Ascending aorta (tissue), 2 donors: Measurements from ENCODE around the gene AXL. TPM values are rescaled to one million over a fixed set of nuclear protein-coding genes. Genes with fewer than 3 reads are reported as not detected.

ENCODE experiments used
- DNase-seq, 2 donors: peaks; one replicate each; pipeline ENCODE4 v3.0.0-alpha.2; 2019; ENCODE audit warnings: low spot score in 2 of 2
- H3K27ac ChIP-seq, 2 donors: fragments of 200-600 bp; sonication (generic); one replicate each; pipeline ENCODE4 v1.5.1; 2016 to 2017; ENCODE audit warnings: mild to moderate bottlenecking in 1 of 2
- H3K27me3 ChIP-seq: fragments of 200-600 bp; sonication (generic); one replicate; pipeline ENCODE4 v1.5.1; 2017
- H3K36me3 ChIP-seq, 2 donors: fragments of 200-600 bp; sonication (generic); one replicate each; pipeline ENCODE4 v1.5.1; 2016
- H3K4me1 ChIP-seq, 2 donors: fragments of 200-600 bp; sonication (generic); one replicate each; pipeline ENCODE4 v1.5.1; 2016 to 2017; ENCODE audit warnings: mild to moderate bottlenecking in 1 of 2
- H3K4me3 ChIP-seq, 2 donors: fragments of 200-600 bp; sonication (generic); one replicate each; pipeline ENCODE4 v1.5.1; 2016 to 2017; ENCODE audit warnings: mild to moderate bottlenecking in 1 of 2
- H3K9me3 ChIP-seq, 2 donors: fragments of 200-600 bp; sonication (generic); one replicate each; pipeline ENCODE4 v1.5.1; 2016
- intact Hi-C: fragments of 100-400 bp; cut with DNase I; formaldehyde crosslinking; loops from one replicate; pipeline ENCODE4 v1.15.1; 2023
- total RNA-seq: library from RNA; depleted of rRNA; stranded (reverse); fragments of >200 nt; gene quantifications from one replicate; pipeline ENCODE4 v1.1.0, GENCODE V29; 2016
- TF ChIP-seq, protein P1 (sequence below), 3 experiments: fragments of 200-600 bp in 2 of 3; fragments of 450-650 bp in 1 of 3; sonication (generic) in 2 of 3; IDR thresholded peaks; one replicate each; pipeline ENCODE4 v1.5.1; 2016 to 2019; ENCODE audit warnings: antibody characterized with exemption in 3 of 3, mild to moderate bottlenecking in 1 of 3, moderate library complexity in 1 of 3

AXL gene
- total RNA-seq, 1 donor from 2014 or later = 122 TPM

DNA sequence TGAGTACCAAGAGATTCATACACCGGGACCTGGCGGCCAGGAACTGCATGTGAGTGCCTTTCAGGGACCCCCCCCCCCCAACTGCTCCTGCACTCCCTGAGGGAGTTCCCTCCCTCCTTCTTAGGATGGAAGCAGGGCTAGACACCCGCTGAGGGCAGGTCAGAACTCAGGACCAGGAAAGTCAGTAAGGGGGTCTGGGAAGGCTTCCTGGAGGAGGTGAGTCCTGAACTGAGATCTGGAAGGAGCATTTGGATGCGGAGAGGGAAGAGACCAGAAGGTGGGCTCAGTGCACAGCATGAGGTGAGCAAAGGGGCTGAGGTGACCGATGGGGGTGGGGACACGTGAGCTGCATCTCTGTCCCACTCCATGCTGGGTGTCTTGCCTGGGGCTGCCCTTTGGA lies 34.6 kb downstream of the AXL start:
- no peak overlapping the region for H3K27ac ChIP-seq
- H3K9me3 ChIP-seq = no peaks in the 10 kb centered on the region
- TF ChIP-seq, protein P1, sequence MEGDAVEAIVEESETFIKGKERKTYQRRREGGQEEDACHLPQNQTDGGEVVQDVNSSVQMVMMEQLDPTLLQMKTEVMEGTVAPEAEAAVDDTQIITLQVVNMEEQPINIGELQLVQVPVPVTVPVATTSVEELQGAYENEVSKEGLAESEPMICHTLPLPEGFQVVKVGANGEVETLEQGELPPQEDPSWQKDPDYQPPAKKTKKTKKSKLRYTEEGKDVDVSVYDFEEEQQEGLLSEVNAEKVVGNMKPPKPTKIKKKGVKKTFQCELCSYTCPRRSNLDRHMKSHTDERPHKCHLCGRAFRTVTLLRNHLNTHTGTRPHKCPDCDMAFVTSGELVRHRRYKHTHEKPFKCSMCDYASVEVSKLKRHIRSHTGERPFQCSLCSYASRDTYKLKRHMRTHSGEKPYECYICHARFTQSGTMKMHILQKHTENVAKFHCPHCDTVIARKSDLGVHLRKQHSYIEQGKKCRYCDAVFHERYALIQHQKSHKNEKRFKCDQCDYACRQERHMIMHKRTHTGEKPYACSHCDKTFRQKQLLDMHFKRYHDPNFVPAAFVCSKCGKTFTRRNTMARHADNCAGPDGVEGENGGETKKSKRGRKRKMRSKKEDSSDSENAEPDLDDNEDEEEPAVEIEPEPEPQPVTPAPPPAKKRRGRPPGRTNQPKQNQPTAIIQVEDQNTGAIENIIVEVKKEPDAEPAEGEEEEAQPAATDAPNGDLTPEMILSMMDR (IDR thresholded peaks at IDR 0.05) = no peak
- H3K4me1 ChIP-seq = no peaks in the 10 kb centered on the region
- no peak overlapping the region for H3K4me3 ChIP-seq
- DNase-seq = no peak
- H3K27me3 ChIP-seq = no peaks in the 10 kb centered on the region
- intact Hi-C loops = no loop called here
- peaks cover 88 to 94% of the 10 kb centered on the region in 2 donors for H3K36me3 ChIP-seq

DNA sequence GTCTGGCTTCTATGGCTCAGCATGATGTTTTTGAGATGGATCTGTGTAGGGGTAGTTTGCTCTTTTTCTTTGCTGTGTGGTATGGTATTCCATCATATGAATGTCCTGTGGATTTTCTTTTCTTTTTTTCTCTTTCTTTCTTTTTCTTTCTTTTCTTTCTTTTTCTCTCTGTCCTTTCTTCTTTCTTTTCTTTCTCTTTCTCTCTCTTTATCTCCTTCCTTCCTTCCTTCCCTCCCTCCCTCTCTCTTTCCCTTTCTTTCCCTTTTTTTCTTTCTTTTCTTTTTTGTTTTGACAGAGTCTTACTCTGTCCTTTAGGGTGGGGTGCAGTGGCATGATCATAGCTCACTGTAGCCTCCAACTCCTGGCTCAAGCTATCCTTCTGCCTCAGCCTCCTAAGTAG lies 36.1 kb downstream of the AXL start:
- no peak for DNase-seq
- peaks cover 83 to 93% of the 10 kb centered on the region in 2 donors for H3K36me3 ChIP-seq
- no peaks in the 10 kb centered on the region for H3K4me1 ChIP-seq
- H3K4me3 ChIP-seq = no peak overlapping the region
- H3K9me3 ChIP-seq = no peaks in the 10 kb centered on the region
- intact Hi-C loops = no loop called here
- no peaks in the 10 kb centered on the region for H3K27me3 ChIP-seq
- H3K27ac ChIP-seq = no peak overlapping the region
- TF ChIP-seq, protein P1 (IDR thresholded peaks at IDR 0.05) = no peak

DNA sequence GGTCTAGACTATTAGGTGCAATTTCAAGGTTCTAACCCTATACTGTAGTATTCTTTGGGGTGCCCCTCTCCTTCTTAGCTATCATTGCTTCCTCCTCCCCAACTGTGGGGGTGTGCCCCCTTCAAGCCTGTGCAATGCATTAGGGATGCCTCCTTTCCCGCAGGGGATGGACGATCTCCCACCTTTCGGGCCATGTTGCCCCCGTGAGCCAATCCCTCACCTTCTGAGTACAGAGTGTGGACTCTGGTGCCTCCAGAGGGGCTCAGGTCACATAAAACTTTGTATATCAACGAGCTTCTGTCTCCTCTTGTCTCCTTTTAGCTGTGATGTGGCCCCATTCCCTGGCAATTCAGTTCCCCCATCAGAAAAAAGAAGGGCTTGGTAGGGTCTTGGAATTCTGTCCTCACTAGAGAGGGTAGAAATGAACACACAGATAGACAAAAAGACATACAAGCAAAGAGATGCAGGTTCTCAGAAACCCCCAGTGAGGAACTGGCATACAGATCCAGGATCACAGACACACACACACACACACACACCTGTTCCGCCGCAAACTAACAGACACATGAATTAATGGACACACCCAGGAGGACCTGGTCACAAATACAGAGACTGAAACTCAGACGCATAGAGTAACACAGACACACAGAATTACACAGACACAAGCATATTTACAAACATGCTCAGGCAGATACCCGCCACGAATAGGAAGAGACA lies 42.6 kb downstream of the AXL start:
- Histone ChIP-seq H3K27ac (peak overlapping the region; percentile 94 to 98), H3K4me3 (peak overlapping the region; percentile 66 to 73), H3K9me3 (no peaks in the 10 kb centered on the region), H3K4me1 (peaks cover 5 to 13% of the 10 kb centered on the region in 2 donors), H3K36me3 (peaks cover 31 to 34% of the 10 kb centered on the region in 2 donors), H3K27me3 (no peaks in the 10 kb centered on the region)
- intact Hi-C loops = loop anchor here (1.0 to 10.0 kb wide), 10 partner anchors 35 to 1417 kb away; partner anchors contain the start of genes AKT2, AXL, CCDC97 and COQ8B
- TF ChIP-seq, protein P1 (IDR thresholded peaks at IDR 0.05) = no peak
- DNase-seq = no peak

DNA sequence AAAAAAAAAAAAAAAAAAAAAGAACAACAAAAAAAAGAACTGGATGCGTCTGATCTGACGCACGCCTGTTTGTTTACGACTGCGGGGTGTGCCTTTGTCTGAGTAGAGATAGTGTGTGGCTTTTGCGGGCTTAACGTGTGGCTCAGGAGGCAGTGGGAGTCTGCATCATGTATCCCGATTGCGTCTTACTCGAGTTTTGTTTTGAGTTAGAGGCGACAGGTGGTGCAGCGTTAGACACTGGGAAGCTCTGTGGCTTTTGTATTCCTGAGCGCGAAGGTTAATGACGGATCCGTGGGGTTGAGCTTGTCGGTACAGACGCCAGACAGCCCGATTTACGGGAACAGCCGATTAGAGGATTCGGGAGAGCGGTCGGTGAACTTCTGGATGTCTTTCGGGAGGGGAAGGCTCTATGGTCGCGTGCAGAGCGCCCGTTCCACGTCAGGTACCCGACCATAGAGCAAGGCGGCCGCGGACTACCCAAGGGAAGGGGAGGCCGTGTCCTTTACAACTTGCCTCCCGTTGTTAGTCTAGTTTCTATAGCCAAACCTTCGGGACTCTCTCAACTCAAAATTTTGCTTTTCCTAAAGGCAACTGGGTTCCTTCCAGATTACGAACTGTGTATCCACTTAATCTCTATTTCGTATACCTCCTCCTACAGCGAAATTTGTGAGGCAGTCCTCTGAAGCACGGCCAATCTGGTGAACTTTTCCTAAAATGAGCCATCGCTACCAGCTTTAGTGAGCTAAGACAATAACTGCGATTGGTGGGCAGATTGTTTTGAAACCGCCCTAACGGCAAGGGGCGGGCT lies 44.2 kb downstream of the AXL start:
- intact Hi-C loops = loop anchor here (2.0 to 10.0 kb wide), 7 partner anchors 44 to 1418 kb away; partner anchors contain the start of genes AKT2, AXL, COQ8B and FBL
- H3K9me3 ChIP-seq = no peaks in the 10 kb centered on the region
- peak overlapping the region; percentile 94 to 98 for H3K27ac ChIP-seq
- H3K27me3 ChIP-seq = no peaks in the 10 kb centered on the region
- TF ChIP-seq, protein P1 (IDR thresholded peaks at IDR 0.05) = no peak
- H3K4me1 ChIP-seq = peaks cover 9 to 22% of the 10 kb centered on the region in 2 donors
- DNase-seq = peak; percentile 78 to 89
- H3K4me3 ChIP-seq = peak overlapping the region; percentile 66 to 73
- peaks cover 25 to 29% of the 10 kb centered on the region in 2 donors for H3K36me3 ChIP-seq

DNA sequence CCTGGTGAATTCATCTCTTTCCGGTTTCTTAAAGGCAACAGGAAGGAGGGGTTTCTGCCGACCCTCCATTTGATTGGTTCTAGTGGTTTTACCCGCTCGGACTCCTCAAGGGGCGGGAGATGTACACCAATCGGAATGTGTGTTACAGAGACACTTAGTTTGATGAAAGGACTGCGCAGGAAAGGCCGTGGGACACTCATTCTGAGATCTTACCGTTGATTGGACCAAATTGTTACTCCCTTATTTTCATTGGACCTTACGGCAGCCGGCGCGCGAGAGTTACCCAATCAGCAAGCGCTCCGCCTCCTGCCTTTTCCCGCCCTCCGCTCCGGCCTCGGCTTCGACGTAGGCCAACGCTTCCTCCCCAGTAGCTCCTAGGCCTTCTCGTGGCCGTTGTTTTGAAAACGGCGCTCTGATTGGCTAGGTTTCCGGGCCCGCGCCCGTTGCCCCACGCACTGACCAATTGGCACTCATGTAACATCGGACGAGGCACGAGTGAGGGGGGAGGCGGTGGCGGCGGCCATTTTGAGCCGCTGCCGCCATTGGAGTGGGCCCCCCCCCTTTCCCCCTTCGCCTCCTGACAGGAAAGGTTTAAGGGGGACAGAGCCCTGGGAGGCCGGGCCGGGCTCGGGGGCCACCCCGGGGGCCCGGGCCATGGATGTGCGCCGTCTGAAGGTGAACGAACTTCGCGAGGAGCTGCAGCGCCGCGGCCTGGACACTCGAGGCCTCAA lies 45.0 kb downstream of the AXL start, which contains the start of gene HNRNPUL1:
HNRNPUL1 (plus strand) TSS at position 523 of the 731 bp plus-strand sequence; CDS start at position 655, 132 bp downstream.
- peak; percentile 97 to 99 for DNase-seq
- Histone ChIP-seq H3K4me3 (peak within 1 kb of the TSS; percentile 81 to 82), H3K36me3 (peaks cover 25 to 30% of the 10 kb centered on the region in 2 donors), H3K27me3 (no peaks in the 10 kb centered on the region), H3K27ac (peak within 1 kb of the TSS; percentile 94 to 98), H3K4me1 (peaks cover 9 to 22% of the 10 kb centered on the region in 2 donors), H3K9me3 (no peaks in the 10 kb centered on the region)
- TF ChIP-seq, protein P1 (IDR thresholded peaks at IDR 0.05) = peak; percentile 25 to 44 (median 40)
- intact Hi-C loops = loop anchor here (2.0 to 10.0 kb wide), 7 partner anchors 45 to 1419 kb away; partner anchors contain the start of genes AKT2, AXL, COQ8B and FBL
